GM19452 (cell line): ENCODE measurements around the gene LYSET.
A peak's percentile ranks its signal among the peaks of the same experiment; 100 is the strongest.
"Not testable (repeated sequence)": the region's sequence is repeated elsewhere in the genome, so short reads cannot be mapped to it uniquely, and the experiment has no call there.

Source experiments
- ATAC-seq: cut with Tn5 transposase; IDR thresholded peaks from one replicate; pipeline ENCODE4 v1.9.1; 2021; ENCODE audit not compliant: unreplicated experiment

The LYSET gene

GRCh38 chr14:93165271-93166265, 19.5 kb upstream of the LYSET start:
- not testable (repeated sequence) for ATAC-seq

GRCh38 chr14:93168610-93169009, 16.5 kb upstream of the LYSET start:
- ATAC-seq: not testable (repeated sequence)

GRCh38 chr14:93169619-93170018, 15.5 kb upstream of the LYSET start:
- ATAC-seq: not testable (repeated sequence)

- ATAC-seq: not testable (repeated sequence)
Measured at GRCh38 chr14:93170141-93170540, 15.0 kb upstream of the LYSET start.

- ATAC-seq: no peak
Measured at GRCh38 chr14:93171376-93171775, 13.7 kb upstream of the LYSET start.

- no peak for ATAC-seq
Measured at GRCh38 chr14:93173943-93174395, 11.1 kb upstream of the LYSET start.

GRCh38 chr14:93174731-93175130, 10.4 kb upstream of the LYSET start:
- ATAC-seq: not testable (repeated sequence)

- ATAC-seq: no peak
Measured at GRCh38 chr14:93175492-93175891, 9.6 kb upstream of the LYSET start.

GRCh38 chr14:93183596-93184317, 1.4 kb upstream of the LYSET start:
- ATAC-seq: no peak

- ATAC-seq: peak; percentile 6
Measured at GRCh38 chr14:93185349-93185720, 218 bp downstream of the LYSET start.

GRCh38 chr14:93186466-93186865, 1.3 kb downstream of the LYSET start:
- ATAC-seq: no peak

GRCh38 chr14:93186956-93187355, 1.8 kb downstream of the LYSET start:
- no peak for ATAC-seq

GRCh38 chr14:93195316-93195999, 10.3 kb downstream of the LYSET start:
- no peak for ATAC-seq

- ATAC-seq: no peak
Measured at GRCh38 chr14:93199031-93199430, 13.9 kb downstream of the LYSET start.

- ATAC-seq: no peak
Measured at GRCh38 chr14:93200553-93200952, 15.4 kb downstream of the LYSET start.

GRCh38 chr14:93201155-93201704, 16.1 kb downstream of the LYSET start:
- no peak for ATAC-seq

- ATAC-seq: peak; percentile 87
Measured at GRCh38 chr14:93206793-93207467, 21.8 kb downstream of the LYSET start, which contains the start of the genes GON7 and UBR7. Gene GON7 (minus strand): TSS chr14:93207065. CDS start chr14:93207037, 28 bp downstream. Gene UBR7 (plus strand): TSS chr14:93207256. CDS start chr14:93207292, 36 bp downstream.

GRCh38 chr14:93207468-93208308, 22.6 kb downstream of the LYSET start:
- peak; percentile 34 for ATAC-seq

- ATAC-seq: peak; percentile 57
Measured at GRCh38 chr14:93212432-93212831, 27.3 kb downstream of the LYSET start.
